ENCODE results near the gene SYS1.
A peak's percentile ranks its signal among the peaks of the same experiment; 100 is the strongest.

- peak; percentile 72 for TF ChIP-seq CTCF (IDR thresholded peaks at IDR 0.05; ENCODE audit: insufficient read depth, low read length)
- peak; percentile 82 for TF ChIP-seq POLR2AphosphoS5 (IDR thresholded peaks at IDR 0.05; ENCODE audit: low read depth)
Observed at GRCh38 chr20:45362804-45363610, at the start of gene SYS1.
